Stimulated activated CD8-positive, alpha-beta memory T cell treated with anti-CD3 and anti-CD28 coated beads, Interleukin-4, amount 100 ng/mL, for 24 hours (primary cell): ENCODE measurements around the gene WDR72.
"Not testable (repeated sequence)": the region's sequence is repeated elsewhere in the genome, so short reads cannot be mapped to it uniquely, and the experiment has no call there.

Experiments used
- DNase-seq: peaks from one replicate; pipeline ENCODE4 v3.0.0-alpha.2; 2020; ENCODE audit warnings: low read depth

The WDR72 gene

DNA sequence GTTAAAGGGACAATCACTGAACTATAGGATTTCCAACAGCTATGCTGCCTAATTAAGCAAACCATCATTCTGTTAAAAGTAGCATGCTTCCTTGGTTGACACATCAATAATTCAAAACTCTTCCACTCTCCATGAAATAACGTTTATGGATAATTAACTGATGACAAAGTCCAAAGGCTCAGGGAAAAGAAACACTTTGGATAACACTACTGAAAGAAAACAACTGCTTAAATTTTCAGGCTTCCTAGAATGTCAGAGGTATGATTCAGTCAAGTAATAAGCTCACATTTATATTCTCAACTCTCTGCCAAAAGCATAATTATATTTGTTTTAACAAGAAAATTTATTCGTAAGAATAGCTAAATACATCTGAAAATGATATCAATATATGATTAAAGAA lies 49.6 kb downstream of the WDR72 start:
- DNase-seq, result no peak

- no peak for DNase-seq
These were observed 64.1 kb downstream of the WDR72 start for GRCh38 chr15:53695365-53695764.

- DNase-seq, result no peak
These were observed 65.0 kb downstream of the WDR72 start for GRCh38 chr15:53694476-53694874.

GRCh38 chr15:53693729-53694475 lies 65.6 kb downstream of the WDR72 start:
- no peak for DNase-seq

DNA sequence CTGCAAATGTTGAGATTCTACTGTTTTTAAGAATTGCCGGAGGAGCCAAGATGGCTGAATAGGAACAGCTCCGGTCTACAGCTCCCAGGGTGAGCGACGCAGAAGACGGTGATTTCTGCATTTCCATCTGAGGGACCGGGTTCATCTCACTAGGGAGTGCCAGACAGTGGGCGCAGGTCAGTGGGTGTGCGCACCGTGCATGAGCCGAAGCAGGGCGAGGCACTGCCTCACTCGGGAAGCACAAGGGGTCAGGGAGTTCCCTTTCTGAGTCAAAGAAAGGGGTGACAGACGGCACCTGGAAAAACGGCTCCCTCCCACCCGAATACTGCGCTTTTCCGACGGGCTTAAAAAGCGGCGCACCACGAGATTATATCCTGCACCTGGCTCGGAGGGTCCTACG lies 75.3 kb downstream of the WDR72 start:
- not testable (repeated sequence) for DNase-seq

GRCh38 chr15:53681056-53681455 lies 78.4 kb downstream of the WDR72 start:
- DNase-seq, result no peak

DNA sequence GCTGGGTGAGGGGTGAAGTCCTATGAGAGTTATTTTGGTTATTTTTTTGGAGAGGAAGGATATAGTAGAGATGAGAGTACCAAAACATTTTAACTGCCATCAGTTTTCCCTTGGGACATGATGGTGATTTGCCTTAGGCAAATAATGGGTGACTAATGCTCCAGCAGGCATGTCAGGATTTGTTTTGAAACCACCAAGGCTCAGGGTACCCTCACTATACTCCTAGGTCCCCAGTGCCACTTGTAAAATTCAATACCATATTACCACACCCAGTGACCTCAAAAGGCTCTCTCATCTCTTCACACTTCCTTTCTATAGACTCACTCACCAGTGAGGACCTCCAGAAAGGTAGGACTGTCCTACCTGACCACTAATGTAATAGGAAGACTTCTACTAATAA lies 83.6 kb downstream of the WDR72 start:
- no peak for DNase-seq

GRCh38 chr15:53671545-53671944 lies 87.9 kb downstream of the WDR72 start:
- no peak for DNase-seq

DNA sequence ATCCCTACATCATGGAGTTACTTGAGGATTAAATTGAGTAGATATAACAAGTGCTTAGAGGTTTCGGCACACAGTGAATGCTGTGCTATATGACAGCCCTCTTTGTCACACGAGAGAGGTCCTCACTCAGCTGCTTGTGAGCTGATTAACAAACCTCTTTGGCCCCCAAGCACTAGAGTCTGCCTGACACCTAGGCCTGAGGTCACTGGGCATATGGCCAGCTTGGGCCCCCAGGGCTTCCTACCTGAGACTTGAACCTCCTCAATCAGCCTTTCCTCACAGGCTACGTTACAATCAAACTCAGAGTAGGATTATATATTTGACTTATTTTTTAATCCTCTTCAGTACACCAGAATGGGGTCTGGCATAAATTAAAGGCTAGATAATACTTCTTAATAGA lies 88.8 kb downstream of the WDR72 start:
- no peak for DNase-seq

DNA sequence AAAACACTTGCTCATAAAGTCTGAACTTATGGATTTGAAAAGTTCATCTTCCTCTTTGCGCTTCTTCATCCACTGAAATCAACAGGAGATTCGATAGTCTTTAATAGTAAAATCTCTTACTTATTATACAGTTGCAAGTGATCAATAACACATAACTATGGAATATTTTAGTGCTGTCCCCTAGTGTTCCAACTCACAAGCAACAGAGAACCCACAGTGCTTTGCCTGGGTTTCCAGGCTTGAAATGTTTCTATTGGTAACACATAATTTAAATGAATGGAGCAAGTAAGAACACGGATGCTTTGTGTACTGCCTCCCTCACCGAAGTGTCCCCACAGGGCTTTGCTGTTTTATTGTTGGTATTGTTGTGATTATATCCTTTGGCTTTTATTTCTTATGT lies 93.5 kb downstream of the WDR72 start:
- no peak for DNase-seq

GRCh38 chr15:53658827-53659555 lies 100.5 kb downstream of the WDR72 start:
- no peak for DNase-seq

GRCh38 chr15:53658255-53658654 lies 101.2 kb downstream of the WDR72 start:
- DNase-seq, result no peak

DNA sequence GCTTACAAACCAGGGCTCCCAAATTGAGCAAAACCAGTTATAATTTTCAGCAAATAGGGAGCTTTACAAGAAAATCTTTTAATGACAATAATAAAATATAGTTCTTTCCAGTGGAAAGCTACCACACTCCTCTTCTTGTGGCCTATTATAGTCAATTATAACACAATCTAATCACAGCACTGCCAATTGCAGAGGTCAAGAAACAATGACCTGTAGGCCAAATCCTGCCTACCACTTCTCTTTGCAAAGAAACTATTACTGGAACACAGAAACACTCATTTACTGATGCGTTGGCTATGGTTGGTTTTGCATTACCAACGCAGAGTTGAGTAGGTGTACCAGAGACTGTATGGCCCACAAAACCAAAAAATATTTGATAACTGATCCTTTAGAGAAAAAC lies 110.5 kb downstream of the WDR72 start:
- DNase-seq, result no peak

DNA sequence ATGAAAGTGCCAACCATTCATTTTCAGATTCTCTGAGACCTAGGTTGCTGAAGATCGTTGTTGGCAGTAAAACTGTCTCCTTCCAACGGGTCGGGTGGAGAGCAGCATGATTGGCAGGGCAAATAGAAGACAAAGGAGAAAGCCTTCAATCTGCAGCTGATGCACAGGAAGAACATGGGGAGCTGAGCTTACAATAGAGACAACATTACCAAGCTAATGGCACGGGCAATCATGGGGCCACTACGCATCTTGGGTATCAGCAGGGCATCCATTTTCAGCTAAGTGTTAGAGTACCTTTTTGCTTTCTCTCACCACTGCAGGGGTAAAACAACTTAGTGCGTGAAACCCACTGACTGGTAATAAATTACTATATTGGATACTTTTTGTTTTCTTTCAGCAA lies 114.8 kb downstream of the WDR72 start:
- DNase-seq, result no peak

GRCh38 chr15:53634517-53635106 lies 124.9 kb downstream of the WDR72 start:
- no peak for DNase-seq

DNA sequence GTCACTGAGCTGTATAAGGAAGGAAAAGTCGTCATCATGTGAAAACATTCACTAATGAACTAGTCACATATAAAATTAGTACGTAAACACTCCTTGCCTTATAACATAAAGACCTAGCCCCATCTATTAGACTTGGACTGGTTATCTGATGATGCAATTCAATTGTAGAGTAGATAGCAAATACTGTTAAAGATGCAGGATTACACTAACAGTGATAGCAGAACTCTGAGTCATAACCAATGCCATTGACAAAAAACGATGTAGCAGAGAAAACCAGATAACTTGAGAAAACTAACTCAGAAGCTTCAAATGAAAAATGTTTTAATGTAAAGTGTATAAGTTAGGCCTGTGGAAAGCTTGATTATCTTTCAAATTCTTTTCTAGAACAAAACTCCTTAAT lies 132.2 kb downstream of the WDR72 start:
- DNase-seq, result no peak

GRCh38 chr15:53625962-53626845 lies 133.3 kb downstream of the WDR72 start:
- DNase-seq, result no peak

GRCh38 chr15:53625260-53625659 lies 134.2 kb downstream of the WDR72 start:
- DNase-seq, result no peak

- no peak for DNase-seq
These were observed 141.0 kb downstream of the WDR72 start for GRCh38 chr15:53618461-53618860.

GRCh38 chr15:53611145-53611920 lies 148.1 kb downstream of the WDR72 start:
- no peak for DNase-seq

- DNase-seq, result no peak
These were observed 168.4 kb downstream of the WDR72 start for GRCh38 chr15:53591041-53591440.

DNA sequence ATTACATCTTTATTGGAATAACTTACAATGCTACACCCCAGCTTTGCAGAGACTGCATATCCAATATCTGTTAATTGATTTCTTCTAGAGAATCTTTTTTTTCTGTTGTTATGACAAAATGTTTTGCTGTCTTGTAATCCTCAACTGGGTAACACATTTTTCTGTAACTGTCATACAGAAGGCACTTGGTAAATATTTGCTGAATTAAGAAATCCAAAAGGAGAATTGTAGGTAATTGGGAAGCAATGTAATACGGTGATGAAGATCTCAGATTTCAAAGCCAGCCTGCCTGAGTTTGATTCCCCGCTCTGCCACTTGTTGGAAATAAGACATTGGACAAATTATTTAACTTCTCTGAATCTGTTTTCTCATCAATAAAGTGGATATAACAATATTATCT lies 169.1 kb downstream of the WDR72 start:
- DNase-seq, result no peak
